CD4-positive, alpha-beta T cell treated with Interleukin-2 at 100 ng/mL for 4 hours (primary cell): ENCODE results near the gene FDX1.

Experiments
- DNase-seq: peaks from one replicate; pipeline ENCODE4 v3.0.0-alpha.2; 2020; ENCODE audit warnings: low spot score

FDX1 gene

DNA sequence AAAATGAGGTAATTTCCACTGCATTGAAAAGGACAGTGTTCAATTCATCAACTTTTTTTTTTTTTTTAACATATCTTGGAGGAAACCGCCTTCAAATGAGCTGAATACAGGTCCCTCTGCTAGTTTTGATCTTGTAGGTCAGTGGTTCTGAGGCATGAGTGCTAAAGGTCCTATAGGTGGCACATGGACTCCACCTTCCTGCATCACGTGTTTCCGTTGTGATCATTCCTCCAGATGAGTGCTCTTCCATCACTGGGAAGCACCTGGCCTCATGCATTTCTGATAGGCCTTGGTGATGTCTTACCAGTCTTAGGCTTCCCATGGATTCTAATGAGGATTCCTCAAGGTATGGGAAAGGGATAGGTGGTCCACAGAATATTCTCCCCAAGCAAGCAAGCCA is 37.8 kb downstream of the FDX1 start:
- no peak for DNase-seq

DNA sequence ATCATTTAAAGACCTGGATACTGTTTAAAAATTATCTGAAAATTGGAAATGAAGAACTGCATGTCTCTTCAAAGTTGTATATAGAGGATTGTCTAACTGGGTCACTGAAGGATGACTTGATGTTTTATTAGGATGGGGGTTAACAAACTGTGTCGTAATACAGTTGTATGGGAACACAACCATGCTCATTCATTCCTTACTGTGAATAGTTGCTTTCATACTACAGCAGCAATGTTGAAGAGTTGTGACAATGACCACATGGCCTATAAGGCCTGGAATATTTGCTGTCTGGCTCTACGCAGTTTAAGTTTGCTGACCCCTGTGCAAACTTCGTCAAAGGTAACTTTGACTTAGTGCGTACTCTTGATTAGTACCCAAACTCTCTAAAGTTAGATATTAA is 38.4 kb downstream of the FDX1 start:
- DNase-seq, result no peak

DNA sequence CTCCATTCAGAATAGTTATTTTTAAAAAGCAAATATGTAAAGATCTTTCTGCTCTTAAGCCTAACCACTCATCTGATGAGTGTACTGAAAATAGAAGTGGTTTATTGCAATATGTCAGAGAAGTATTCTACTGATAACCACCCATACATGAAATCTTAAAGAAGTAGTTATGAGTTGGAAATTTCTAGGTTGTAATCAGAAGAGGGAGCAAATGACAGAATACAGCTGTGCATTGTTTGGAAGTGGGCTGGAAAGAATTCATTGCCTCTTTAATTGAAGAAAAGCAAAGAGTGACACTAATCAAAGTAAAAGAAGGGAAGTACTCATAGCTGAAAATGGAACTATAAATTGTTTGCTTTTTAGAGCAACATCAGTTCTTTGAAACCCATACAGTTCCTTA is 39.4 kb downstream of the FDX1 start:
- DNase-seq, result no peak

DNA sequence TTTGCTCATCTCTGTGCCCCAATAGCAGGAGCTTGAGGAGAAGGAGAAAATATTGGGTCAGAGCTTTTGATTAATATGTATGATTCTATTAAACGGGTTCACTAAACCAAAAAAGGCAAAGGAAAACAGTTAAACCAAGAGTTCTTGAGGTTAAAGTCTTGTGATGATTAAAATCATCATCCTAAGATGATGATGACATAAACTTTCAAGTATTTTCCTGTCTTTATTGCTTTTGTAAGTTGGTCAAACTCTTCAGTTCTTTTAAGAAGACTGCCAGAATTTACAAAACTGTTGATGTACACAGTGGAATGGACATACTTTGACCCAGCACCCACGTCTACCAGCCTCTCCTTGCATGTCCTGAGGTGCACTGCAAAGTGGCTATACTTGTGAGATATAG is 41.0 kb downstream of the FDX1 start:
- no peak for DNase-seq

DNA sequence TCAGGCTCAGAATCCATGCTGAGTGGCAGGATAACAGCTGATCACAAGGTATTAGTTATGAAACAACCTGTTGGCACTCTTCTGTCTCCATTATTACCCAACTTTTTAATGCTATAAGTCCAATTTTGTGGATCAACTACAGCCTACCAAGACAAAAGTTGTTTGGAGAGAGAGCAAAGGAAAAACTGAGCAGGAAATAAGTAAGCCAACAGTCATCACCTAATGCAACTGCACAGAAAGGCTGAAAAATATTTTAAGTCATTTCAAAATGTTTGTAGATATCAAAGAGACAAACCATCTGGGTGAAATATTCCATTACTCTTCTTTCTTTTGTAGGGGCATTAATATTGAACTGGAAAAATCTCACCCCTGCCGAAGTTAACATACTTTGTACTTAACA is 41.6 kb downstream of the FDX1 start:
- DNase-seq, result no peak

DNA sequence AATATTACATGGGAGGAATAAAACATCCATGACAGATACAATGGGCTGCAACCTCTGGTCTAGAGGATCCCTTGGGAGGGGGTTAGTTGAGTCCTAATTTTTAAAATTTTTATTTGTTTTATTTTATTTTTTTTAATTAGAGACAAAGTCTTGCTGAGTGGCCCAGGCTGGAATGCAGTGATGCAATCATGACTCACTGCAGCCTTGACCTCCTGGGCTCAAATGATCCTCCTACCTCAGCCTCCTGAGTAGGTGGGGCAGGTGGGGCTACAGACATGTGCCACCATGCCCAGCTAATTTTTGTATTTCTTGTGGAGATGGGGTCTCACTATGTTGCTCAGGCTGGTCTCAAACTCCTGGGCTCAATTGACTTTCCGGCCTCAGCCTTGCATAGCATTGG is 43.1 kb downstream of the FDX1 start:
- no peak for DNase-seq

DNA sequence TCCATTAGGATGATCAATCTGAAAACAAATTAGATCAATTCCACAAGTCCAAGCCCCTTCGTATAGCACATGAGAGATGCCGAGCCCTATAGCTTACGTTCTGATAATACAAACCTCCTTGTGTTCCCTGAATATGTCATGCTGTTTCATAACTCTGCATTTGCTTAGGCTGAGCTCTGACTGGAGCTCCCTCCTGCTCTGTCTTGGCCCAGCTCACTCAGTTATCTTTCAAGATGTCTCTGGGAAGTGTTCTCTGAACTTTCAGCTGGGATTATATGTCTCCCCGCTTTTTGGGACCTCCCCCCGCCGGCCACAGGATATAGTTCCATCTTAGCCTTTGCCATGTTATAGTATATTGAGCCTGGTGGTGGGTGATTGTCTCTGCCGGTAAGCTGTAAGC is 44.0 kb downstream of the FDX1 start:
- no peak for DNase-seq

DNA sequence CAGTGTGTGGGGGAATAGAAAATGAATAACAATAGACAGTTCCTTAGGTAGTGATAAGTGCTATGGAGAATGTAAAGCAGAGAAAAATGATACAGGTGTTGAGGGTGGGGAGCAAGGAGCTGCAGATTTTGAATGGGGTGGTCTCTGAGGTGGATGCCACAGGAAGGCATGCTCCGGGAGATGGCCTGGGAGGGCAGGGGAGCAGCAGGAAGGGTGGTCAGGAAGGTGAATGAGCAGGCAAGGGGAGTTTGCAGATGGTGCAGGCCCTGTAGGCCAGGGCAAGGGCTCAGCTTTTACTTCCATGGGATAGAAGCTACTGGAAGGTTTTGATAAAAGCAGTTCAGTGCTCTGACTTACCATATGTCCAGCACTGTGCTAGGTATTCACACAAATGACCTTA is 44.8 kb downstream of the FDX1 start:
- DNase-seq, result no peak

DNA sequence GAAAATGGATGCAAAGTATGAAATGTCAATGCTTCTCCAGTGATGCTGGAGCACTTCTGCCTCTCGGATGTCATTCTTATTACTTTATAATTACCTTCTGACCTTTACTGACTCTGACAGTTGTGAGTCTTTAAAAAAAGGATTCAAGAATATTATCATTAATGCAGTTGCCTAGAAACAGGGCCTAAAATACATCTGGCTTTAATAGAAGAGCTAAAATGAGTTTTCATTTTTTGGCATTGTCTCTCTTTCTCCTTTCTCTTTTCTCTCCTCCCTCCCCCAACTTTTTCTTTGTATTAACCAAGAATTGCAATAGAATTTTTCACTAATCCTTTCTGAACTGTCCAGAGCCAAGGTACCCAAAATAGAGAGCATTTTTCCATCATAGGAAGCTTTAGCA is 45.9 kb downstream of the FDX1 start:
- no peak for DNase-seq

DNA sequence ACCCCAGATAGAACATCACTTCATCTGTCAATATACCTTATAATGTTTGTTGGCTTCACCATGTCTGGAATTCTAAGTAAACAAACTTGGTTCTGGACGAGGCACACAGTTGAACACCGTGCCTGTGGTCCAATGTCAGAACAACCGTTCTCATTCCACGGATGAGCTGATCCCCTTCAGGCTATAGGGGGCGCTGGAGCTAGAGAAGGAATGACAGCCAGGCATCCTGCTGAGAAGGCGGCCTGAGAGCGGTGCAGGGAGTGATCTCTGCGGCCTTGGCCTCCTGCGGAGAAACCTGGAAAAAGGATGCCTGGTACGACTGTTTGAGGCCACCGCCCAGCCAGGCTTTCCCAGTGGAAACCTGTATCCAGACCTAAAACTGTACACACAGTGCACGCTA is 48.7 kb downstream of the FDX1 start:
- DNase-seq, result no peak

DNA sequence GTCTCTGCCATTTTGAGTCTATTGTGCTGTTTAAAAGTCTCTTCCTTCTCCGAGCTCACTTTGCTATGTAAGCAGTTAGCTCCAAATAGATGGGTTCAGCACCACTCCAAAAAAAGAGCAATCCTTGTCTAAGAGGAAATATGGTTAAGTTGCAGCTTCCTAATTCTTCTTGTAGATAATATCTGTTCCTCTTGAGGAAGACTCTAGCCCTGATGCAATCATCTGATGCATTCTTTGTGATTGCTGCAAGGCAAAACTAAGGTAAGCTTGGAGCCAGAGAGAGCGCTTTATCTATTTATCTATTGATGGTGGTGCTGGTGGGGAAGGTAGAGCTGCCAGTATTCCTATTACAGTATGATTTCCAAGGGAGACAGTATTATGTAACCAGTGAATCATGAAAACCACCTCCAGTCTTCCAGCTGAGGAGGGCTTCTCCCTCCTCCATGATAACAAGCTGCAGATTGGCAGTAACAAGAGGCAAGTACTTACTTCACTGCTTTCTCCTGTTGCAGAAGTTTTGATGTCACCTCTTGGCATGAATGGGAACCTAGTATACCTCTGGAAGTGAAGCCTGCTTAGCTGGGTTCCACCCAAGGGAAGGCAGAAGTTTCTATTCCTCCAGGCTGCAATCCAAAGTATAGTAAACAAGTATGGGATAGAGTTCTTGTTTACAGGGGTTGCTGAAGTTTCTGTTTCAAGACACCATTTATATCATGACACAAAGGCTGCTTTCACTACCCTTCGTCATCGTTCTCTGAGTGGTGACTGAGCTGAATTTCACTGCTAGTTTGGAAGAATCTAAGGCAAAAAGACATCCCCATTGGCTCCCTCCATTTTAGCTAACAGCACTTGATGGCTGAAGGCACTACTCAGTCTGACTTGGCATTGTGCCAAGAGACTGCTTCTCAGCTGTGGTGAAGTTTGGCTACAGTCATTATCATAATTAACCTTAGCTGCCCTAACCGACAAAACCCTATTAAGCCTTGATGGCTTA is 49.7 kb downstream of the FDX1 start:
- no peak for DNase-seq

DNA sequence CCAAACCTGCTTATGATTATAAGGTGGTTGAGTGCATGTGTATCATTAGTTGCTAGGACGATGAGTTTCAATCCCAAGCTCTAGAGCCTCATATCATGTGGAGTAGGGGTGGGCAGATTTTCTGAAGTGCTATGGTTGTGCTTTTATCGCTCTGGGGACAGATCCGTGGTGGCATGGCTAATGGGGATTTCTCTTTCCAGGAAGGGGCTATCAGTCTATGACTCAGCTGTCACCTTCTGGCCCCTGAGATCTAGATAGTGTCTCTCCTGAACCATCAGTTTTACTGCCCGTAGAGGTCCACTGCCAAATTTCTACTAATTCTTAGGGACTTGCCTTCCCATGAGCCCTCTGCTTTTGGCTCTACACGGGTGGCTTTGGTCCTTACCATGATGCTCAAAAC is 51.8 kb downstream of the FDX1 start:
- no peak for DNase-seq

DNA sequence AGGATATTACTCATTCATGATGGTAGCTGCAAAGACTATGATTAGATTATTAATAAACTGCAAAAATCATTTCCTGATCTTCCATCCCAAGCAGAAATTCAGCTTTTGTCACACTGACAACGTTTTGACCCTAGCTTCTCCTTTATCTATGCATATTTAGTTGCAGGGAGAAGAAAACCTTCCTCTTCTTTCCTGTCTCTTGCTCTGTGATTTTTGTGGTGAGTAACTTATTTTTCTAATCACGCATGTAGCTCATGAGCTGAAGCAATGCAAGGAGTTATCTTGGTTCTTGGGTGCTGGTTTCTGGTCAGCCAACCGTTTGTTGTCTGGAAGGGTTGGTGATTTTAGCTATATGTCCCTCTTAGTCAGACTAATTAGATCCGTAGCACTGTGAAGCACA is 56.4 kb downstream of the FDX1 start:
- no peak for DNase-seq

DNA sequence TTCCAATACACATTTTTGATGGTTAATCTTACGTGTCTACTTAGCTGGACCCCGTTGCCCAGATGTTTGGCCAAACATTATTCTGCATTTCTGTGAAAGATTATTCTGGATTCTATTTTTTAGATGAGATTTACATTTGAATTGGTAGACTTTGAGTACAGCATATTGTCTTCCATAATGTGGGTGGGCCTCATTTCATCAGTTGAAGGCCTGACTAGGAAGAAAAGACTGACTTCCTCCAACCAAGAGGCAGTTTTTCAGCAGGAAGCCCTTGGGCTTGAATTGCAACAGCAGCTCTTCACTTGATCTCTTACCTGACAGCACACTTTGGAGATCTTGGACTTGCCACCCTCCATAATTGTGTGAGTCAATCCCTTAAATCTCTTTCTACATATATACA is 58.7 kb downstream of the FDX1 start:
- DNase-seq, result no peak

DNA sequence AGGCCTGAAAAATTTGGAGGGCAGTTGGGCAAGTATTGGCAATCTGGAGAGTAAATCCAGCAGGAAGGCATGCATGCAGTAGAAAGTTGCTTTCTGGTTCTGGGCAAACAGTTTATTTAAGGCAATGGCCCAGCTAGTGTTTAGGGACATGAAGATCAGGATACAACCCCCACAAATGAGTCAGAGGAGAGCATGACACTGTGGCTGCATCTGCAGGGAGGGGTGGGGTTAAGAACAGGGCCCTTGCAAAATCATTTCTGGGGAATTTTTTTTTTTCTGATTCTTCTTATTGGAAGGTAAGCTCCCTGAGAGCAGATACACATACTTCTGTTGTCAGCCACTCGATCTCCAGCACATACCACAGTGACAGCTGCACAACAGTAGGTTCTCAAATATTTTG is 61.1 kb downstream of the FDX1 start:
- no peak for DNase-seq

DNA sequence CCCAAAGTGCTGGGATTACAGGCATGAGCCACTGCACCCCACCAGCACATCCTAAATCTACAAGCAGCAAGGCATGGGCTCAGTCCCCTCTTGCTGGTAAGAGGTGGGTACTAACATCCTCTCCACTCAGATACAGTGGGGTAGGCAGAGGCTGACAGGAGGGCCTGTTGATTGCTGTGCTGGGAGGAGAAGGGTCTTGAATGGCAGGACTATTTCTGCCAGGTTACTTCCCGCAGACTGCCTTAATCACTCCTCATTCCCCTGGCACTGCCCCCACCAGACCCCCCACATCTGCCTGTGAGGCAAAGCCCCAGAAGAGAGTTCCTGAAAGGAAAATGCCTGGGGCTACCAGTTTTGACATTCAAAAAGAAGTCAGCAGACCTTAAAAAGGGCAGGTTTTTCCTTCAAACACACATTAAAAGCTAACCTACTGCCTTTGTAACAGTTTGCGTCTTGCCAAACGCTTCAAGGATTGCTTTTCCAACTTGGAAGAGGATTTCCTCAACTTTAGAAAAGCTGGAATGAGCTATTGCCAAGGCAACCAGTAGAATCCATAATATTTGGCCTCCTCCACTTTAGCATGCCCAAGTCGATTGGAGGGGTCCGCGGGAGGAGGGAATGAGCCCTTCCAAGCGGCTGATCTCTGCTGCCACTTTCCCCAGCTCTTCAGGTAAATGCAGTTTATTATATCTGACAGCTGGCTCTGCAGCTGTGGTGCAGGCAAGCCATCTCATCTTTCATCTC is 62.0 kb downstream of the FDX1 start:
- DNase-seq, result no peak

DNA sequence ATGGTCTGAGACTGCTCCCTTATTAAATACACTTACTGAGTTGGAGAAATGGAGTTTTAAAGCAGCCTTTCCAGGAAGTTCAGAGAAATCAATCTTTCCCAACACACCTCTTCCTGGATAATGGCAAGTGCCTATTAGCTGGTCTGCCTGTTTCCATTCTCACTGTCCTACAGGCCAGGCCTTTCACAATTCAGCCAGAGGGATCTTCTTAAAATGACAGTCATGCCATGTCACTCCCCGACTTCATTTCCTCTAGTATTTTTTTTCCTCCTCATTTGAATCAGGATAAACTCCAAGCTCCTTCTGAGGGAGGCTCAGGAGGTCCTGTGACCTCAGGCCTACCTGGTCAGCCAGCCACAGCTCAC is 62.6 kb downstream of the FDX1 start:
- DNase-seq, result no peak

DNA sequence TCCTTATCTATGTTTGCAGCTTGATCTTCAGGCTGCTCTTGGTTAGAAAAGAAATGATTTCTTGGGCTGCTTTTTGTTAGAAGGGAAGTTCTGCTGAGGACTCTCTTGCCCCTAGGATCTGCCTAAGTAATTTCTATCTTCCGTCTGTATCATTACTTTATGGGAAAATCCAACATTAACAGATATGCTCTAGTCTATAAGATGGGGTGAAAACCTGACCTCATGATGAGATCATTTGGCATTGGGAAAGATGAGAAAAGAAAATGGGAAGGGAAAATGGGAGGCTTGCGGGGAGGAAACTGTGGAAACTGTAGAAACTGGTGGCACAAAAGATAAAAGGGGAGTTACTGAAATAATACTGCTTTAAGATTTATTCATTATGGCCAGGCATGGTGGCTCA is 63.6 kb downstream of the FDX1 start:
- DNase-seq, result no peak

DNA sequence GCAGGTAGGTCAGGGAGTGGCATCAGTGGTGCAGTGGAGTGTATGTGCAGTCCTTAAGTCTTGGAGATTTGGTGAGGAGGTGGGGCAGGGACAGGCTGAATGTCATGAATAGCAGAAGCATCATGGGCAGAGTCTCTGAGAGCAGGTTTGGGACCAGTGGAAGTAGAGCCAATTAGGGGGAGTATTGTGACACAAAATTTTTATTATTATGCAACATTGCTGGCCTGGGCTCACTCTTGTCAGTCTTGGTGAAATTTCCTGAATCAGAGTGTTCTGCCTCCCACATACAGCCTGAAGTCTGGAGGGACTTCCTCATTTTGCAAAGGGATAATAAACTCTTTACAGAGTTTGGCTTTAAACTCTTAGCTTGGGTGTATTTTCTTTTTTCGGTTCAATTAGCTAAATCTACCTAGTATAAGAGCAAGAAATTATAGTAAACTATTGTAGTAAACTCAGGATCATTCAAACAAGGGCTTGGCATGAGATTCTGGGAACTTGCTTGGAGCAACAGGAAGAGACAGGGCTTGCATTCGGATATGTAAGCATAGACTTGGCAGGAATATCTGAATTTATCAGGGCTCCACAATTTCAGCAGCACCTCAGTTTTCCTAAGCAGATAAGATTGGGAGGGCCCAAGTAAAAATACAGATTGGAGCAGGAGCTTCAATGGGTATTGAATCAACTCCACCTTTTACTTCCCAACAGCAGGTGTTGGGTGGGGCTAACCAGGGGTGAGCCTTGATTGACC is 67.7 kb downstream of the FDX1 start:
- DNase-seq, result no peak

DNA sequence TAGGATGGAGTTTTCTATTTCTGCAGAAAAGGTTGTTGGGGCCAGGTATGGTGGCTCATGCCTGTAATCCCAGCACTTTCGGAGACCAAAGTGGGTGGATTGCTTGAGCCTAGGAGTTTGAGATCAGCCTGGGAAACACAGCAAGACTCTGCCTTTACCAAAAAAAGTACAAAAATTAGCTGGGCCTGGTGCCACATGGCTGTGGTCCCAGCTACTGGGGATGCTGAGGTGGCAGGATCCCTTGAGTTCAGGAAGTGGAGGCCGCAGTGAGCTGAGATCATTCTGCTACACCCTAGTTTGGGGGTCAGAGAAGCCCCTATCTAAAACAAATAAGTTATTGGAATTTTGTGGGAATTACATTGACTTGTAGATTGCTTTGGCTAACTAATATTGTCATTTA is 71.7 kb downstream of the FDX1 start:
- DNase-seq, result no peak

DNA sequence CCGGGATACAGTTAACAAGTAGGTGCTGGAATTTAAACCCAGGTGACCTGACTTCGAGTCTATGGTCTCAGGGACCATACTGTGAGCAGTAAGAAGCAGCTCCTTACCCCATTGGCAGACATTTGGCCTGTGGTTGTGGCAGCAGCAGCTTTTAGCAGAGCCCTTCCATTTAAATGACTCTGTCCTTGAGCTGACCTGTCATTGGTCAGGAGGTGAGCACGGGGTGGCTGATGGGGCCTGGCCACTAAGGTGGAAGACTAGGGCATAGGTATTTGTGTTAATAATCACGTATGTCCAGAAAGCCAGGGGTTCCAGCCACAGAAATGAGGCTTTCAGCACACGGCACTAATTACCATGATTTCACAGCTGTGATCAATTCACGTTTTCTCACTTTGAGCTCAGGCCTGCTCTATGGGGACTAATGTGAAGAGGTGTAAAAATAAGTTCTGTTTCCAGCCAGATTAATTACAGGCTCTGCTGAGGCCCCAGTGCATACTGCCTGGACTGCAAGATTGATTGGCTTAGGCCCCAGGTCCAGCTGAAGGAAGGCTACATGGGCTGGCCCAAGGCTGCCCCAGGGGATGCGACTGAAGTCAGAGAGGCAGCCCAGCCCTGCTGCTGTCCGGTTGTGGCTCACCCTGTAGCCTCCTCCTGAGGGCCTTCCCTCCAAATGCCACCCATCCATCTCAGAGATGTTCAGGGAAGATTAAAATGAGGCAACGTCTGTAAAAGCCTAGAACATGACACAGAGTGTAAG is 76.0 kb downstream of the FDX1 start:
- no peak for DNase-seq

DNA sequence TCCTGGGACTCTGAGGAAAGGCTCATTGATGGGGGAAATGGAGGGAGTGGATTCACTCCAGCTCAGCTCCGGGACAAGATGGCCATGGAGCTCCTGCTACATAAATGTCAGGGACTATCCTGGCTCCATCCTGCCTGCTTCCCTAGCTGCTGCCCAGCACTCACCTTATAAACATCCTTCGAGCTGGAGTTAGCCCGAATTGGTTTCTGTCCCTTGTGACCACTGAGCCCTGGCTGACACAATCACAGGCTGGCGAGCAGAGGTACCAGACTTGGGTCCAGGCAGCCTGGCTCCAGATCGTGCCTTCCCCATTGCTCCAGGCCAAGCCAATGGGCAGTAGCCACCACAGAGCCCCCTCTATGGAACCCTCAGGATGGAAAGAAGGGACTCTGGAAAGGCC is 77.6 kb downstream of the FDX1 start:
- no peak for DNase-seq
